ENCODE measurements around the gene TYROBP.

GRCh38 chr19:35939307-35940077, 31.4 kb upstream of the TYROBP start:
- TF ChIP-seq EP300 (IDR thresholded peaks at IDR 0.05; ENCODE audit: borderline replicate concordance in 1 of 2, low read depth in 2 of 2, low read length in 2 of 2) (no peak), RFX5 (IDR thresholded peaks at IDR 0.05; ENCODE audit: borderline replicate concordance, low read depth, low read length) (no peak), SAP30 (IDR thresholded peaks at IDR 0.05; ENCODE audit: insufficient read depth, insufficient replicate concordance, low read length) (no peak), CHD7 (IDR thresholded peaks at IDR 0.05; ENCODE audit: insufficient replicate concordance, low read length) (no peak), CTCF (IDR thresholded peaks at IDR 0.05; ENCODE audit: control extremely low read depth in 1 of 3, insufficient read depth in 1 of 3, low read depth in 1 of 3, low read length in 3 of 3) (no peak), RNF2 (IDR thresholded peaks at IDR 0.05; ENCODE audit: borderline replicate concordance, low read depth, low read length, missing control alignments, poor library complexity, severe bottlenecking) (no peak), TAF7 (optimal IDR thresholded peaks at IDR 0.05; ENCODE audit: borderline replicate concordance, low read depth, low read length) (no peak), POLR2AphosphoS5 (IDR thresholded peaks at IDR 0.05; ENCODE audit: low read depth, low read length) (no peak), POLR2A (IDR thresholded peaks at IDR 0.05; ENCODE audit: control extremely low read depth in 1 of 2, low read depth in 2 of 2, low read length in 2 of 2) (no peak), RXRA (IDR thresholded peaks at IDR 0.05; ENCODE audit: insufficient read depth, low read depth, low read length) (no peak)

All from H1 (cell line).